ENCODE measurements around the gene SLC41A2.

Gene SLC41A2

DNA sequence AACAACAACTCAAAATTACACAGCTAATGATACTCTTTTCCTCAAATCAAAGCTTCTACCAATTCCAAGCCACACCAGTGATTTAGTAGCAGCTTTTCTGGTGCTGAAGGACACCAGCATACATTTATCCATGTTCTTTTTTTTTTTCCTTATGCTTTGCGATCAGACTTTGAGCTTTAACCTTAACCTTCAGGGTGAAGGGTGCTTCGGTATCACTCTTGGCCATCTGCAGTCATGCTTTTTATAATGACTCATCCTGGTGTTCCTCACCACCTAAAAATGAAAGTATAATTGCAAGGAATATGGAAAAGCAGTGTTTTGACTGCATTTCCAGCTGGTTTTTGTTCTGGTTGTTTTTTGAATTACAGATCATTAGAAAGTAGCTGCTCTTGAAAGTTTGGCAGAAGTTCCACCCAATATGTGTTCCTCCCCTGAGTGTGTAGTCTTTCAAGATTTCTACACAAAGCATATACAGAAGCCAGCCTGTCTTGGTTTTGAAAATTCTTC lies 1.3 kb upstream of the SLC41A2 start:
- H3K9me3 ChIP-seq (ENCODE audit: insufficient read depth, low read depth, low read length): no peaks in the 10 kb centered on the region
- no peaks in the 10 kb centered on the region for H3F3A ChIP-seq (ENCODE audit: low read depth)
- H3K9ac ChIP-seq (ENCODE audit: low read depth, low read length, poor library complexity, severe bottlenecking): no peak overlapping the region
- no peaks in the 10 kb centered on the region for H3K27me3 ChIP-seq (ENCODE audit: insufficient read depth, low read length, poor library complexity, severe bottlenecking)
- H3K36me3 ChIP-seq (ENCODE audit: insufficient read depth, low read length): no peaks in the 10 kb centered on the region
- H3K79me2 ChIP-seq (ENCODE audit: insufficient read depth, low read length): no peaks in the 10 kb centered on the region
- H2AFZ ChIP-seq (ENCODE audit: low read length): no peak overlapping the region
- H3K9me2 ChIP-seq (replicated peaks; ENCODE audit: low read depth, low read length): no peaks in the 10 kb centered on the region
- H3K4me2 ChIP-seq (ENCODE audit: low read depth, low read length, poor library complexity, severe bottlenecking): peak overlapping the region; percentile 83
- H3K4me1 ChIP-seq (ENCODE audit: insufficient read depth, low read length, poor library complexity, severe bottlenecking): peaks cover 14% of the 10 kb centered on the region
- peak overlapping the region; percentile 84 for H3K4me3 ChIP-seq (ENCODE audit: low read length, poor library complexity, severe bottlenecking)
- no peaks in the 10 kb centered on the region for H4K20me1 ChIP-seq (ENCODE audit: insufficient read depth, low read length, poor library complexity, severe bottlenecking)
- no peak for TF ChIP-seq CTCF (conservative IDR thresholded peaks at IDR 0.05; ENCODE audit: low read length)
- no peak for TF ChIP-seq EZH2phosphoT487 (IDR thresholded peaks at IDR 0.05; ENCODE audit: borderline replicate concordance)

DNA sequence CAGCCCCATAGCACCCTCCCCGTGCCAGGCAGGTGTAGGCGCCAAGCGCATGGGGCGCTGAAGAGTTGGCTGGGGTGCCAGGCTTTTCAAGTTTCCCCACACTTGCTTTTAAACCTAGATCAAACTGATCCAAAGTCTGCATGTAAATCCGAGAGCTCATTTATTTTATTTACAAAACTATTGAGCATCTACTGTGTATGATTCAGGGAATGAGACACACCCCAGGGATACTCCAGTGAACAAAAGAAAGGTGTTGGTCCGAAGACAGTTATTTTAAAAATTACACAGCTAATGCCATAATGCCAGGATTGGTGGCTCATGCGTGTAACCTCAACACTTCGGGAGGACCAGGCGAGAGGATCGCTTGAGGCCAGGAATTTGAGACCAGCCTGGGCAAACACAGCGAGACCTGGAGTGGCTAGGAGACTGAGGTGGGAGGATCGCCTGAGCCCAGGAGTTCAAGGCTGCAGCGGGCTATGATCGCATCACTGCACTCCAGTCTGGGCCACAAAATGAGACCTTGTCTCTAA lies 780 bp upstream of the SLC41A2 start:
- H4K20me1 ChIP-seq (ENCODE audit: insufficient read depth, low read length, poor library complexity, severe bottlenecking): no peaks in the 10 kb centered on the region
- H3K79me2 ChIP-seq (ENCODE audit: insufficient read depth, low read length): no peaks in the 10 kb centered on the region
- no peaks in the 10 kb centered on the region for H3K9me3 ChIP-seq (ENCODE audit: insufficient read depth, low read depth, low read length)
- no peaks in the 10 kb centered on the region for H3K36me3 ChIP-seq (ENCODE audit: insufficient read depth, low read length)
- H3K9ac ChIP-seq (ENCODE audit: low read depth, low read length, poor library complexity, severe bottlenecking): peak overlapping the region; percentile 64
- H3F3A ChIP-seq (ENCODE audit: low read depth): no peaks in the 10 kb centered on the region
- H2AFZ ChIP-seq (ENCODE audit: low read length): peak overlapping the region; percentile 97
- H3K9me2 ChIP-seq (replicated peaks; ENCODE audit: low read depth, low read length): no peaks in the 10 kb centered on the region
- H3K4me3 ChIP-seq (ENCODE audit: low read length, poor library complexity, severe bottlenecking): peak overlapping the region; percentile 84
- no peaks in the 10 kb centered on the region for H3K27me3 ChIP-seq (ENCODE audit: insufficient read depth, low read length, poor library complexity, severe bottlenecking)
- H3K4me2 ChIP-seq (ENCODE audit: low read depth, low read length, poor library complexity, severe bottlenecking): peak overlapping the region; percentile 83
- TF ChIP-seq CTCF (conservative IDR thresholded peaks at IDR 0.05; ENCODE audit: low read length): peak; percentile 44
- no peak for TF ChIP-seq EZH2phosphoT487 (IDR thresholded peaks at IDR 0.05; ENCODE audit: borderline replicate concordance)
- H3K4me1 ChIP-seq (ENCODE audit: insufficient read depth, low read length, poor library complexity, severe bottlenecking): peaks cover 14% of the 10 kb centered on the region

GRCh38 chr12:104957719-104958000 lies 430 bp downstream of the SLC41A2 start:
- no peaks in the 10 kb centered on the region for H4K20me1 ChIP-seq (ENCODE audit: insufficient read depth, low read length, poor library complexity, severe bottlenecking)
- no peaks in the 10 kb centered on the region for H3K9me3 ChIP-seq (ENCODE audit: insufficient read depth, low read depth, low read length)
- H3K9ac ChIP-seq (ENCODE audit: low read depth, low read length, poor library complexity, severe bottlenecking): peak overlapping the region; percentile 50
- no peaks in the 10 kb centered on the region for H3K36me3 ChIP-seq (ENCODE audit: insufficient read depth, low read length)
- H3K27me3 ChIP-seq (ENCODE audit: insufficient read depth, low read length, poor library complexity, severe bottlenecking): no peaks in the 10 kb centered on the region
- H3K79me2 ChIP-seq (ENCODE audit: insufficient read depth, low read length): no peaks in the 10 kb centered on the region
- H2AFZ ChIP-seq (ENCODE audit: low read length): peak overlapping the region; percentile 95
- H3F3A ChIP-seq (ENCODE audit: low read depth): no peaks in the 10 kb centered on the region
- H3K4me2 ChIP-seq (ENCODE audit: low read depth, low read length, poor library complexity, severe bottlenecking): peak overlapping the region; percentile 83
- H3K9me2 ChIP-seq (replicated peaks; ENCODE audit: low read depth, low read length): no peaks in the 10 kb centered on the region
- peaks cover 14% of the 10 kb centered on the region for H3K4me1 ChIP-seq (ENCODE audit: insufficient read depth, low read length, poor library complexity, severe bottlenecking)
- TF ChIP-seq EZH2phosphoT487 (IDR thresholded peaks at IDR 0.05; ENCODE audit: borderline replicate concordance) (no peak), CTCF (conservative IDR thresholded peaks at IDR 0.05; ENCODE audit: low read length) (no peak)
- peak overlapping the region; percentile 84 for H3K4me3 ChIP-seq (ENCODE audit: low read length, poor library complexity, severe bottlenecking)
